PC-3 (cell line): ENCODE measurements around the gene PPFIA1. TPM values are rescaled to one million over a fixed set of nuclear protein-coding genes. Genes with fewer than 3 reads are reported as not detected.

Source experiments
- ATAC-seq: fragments of 200-7000 bp; cut with Tn5 transposase; 2 replicates; pipeline ENCODE4 v1.9.1; 2020; ENCODE audit warnings: mild to moderate bottlenecking, moderate library complexity
- BruUV-seq: library from RNA; stranded (reverse); fragments of 400-500 nt; replicated peaks from 2 replicates; lab custom pipeline; 2021; lab: Mats Ljungman, UMichigan
- CTCF ChIA-PET: fragments of 300-600 bp; sonication (Branson Sonifier 250); formaldehyde crosslinking; loops from one replicate; lab custom pipeline; 2022; ENCODE audit warnings: antibody characterized with exemption; lab: Charles Lee
- POLR2A ChIA-PET: fragments of 300-600 bp; sonication (Branson Sonifier 250); formaldehyde crosslinking; loops from one replicate; lab custom pipeline; 2022; ENCODE audit warnings: antibody characterized with exemption; ENCODE audit not compliant: unreplicated experiment; lab: Charles Lee
- DNase-seq: peaks from one replicate; pipeline ENCODE4 v3.0.0-alpha.2; 2015
- H2AFZ ChIP-seq: fragments of 300-600 bp; sonication (generic); 2 replicates; pipeline ENCODE4 v1.6.0; 2016; ENCODE audit warnings: antibody characterized with exemption, low read length
- H3F3A ChIP-seq: fragments of 300-600 bp; sonication (generic); one replicate; pipeline ENCODE4 v1.6.0; 2017; ENCODE audit warnings: antibody characterized with exemption, low read length, control low read depth, mild to moderate bottlenecking; ENCODE audit not compliant: unreplicated experiment
- H3K27ac ChIP-seq: fragments of 300-600 bp; sonication (generic); 2 replicates; pipeline ENCODE4 v1.5.1; 2016; ENCODE audit warnings: mild to moderate bottlenecking, low read length
- H3K27me3 ChIP-seq: fragments of 300-600 bp; sonication (generic); 2 replicates; pipeline ENCODE4 v1.6.1; 2016; ENCODE audit warnings: low read length, mixed read lengths
- H3K36me3 ChIP-seq: fragments of 300-600 bp; sonication (generic); 2 replicates; pipeline ENCODE4 v1.6.1; 2016; ENCODE audit warnings: low read depth, mixed run types, low read length, mixed read lengths
- H3K4me1 ChIP-seq: fragments of 300-600 bp; sonication (generic); 2 replicates; pipeline ENCODE4 v1.5.1; 2016; ENCODE audit warnings: low read length; ENCODE audit not compliant: insufficient read depth
- H3K4me2 ChIP-seq: fragments of 300-600 bp; sonication (generic); 2 replicates; pipeline ENCODE4 v1.6.0; 2016; ENCODE audit warnings: low read length
- H3K4me3 ChIP-seq: fragments of 300-600 bp; sonication (generic); 2 replicates; pipeline ENCODE4 v1.5.1; 2016; ENCODE audit warnings: mild to moderate bottlenecking, low read length, mixed read lengths
- H3K79me2 ChIP-seq: fragments of 300-600 bp; sonication (generic); 2 replicates; pipeline ENCODE4 v1.6.1; 2017; ENCODE audit warnings: low read length, mixed read lengths
- H3K9ac ChIP-seq: fragments of 300-600 bp; sonication (generic); 2 replicates; pipeline ENCODE4 v1.6.0; 2016; ENCODE audit warnings: mild to moderate bottlenecking, low read length
- H3K9me2 ChIP-seq: fragments of 300-600 bp; sonication (generic); replicated peaks from 2 replicates; pipeline ENCODE4 v1.6.1; 2016; ENCODE audit warnings: mixed run types, low read length, mixed read lengths
- H3K9me3 ChIP-seq: fragments of 300-600 bp; sonication (generic); 2 replicates; pipeline ENCODE4 v1.6.1; 2016; ENCODE audit warnings: low read length, mixed read lengths
- H4K20me1 ChIP-seq: fragments of 300-600 bp; sonication (generic); 2 replicates; pipeline ENCODE4 v1.6.1; 2016; ENCODE audit warnings: low read length, mixed read lengths
- CTCF ChIP-seq: fragments of 300-600 bp; sonication (generic); conservative IDR thresholded peaks from 2 replicates; pipeline ENCODE4 v1.5.1; 2017; ENCODE audit warnings: antibody characterized with exemption, low read depth, mild to moderate bottlenecking, low read length
- EZH2 ChIP-seq: fragments of 300-600 bp; sonication (generic); IDR thresholded peaks from one replicate; pipeline ENCODE4 v1.6.1; 2017; ENCODE audit warnings: antibody characterized with exemption, mild to moderate bottlenecking, low read length; ENCODE audit not compliant: unreplicated experiment
- EZH2phosphoT487 ChIP-seq: fragments of 300-600 bp; sonication (generic); IDR thresholded peaks from 2 replicates; pipeline ENCODE4 v1.6.1; 2018; ENCODE audit warnings: mild to moderate bottlenecking, antibody characterized with exemption, low read length, borderline replicate concordance
- intact Hi-C: fragments of 100-400 bp; cut with micrococcal nuclease; formaldehyde crosslinking; loops from 2 replicates; pipeline ENCODE4 v1.9.0; 2023
- total RNA-seq: library from RNA; depleted of rRNA; stranded (reverse); fragments of >200 nt; gene quantifications from 2 replicates; pipeline ENCODE4 v1.2.3, GENCODE V29; 2014

Gene PPFIA1
- total RNA-seq, 1 experiment from 2014 or later: 57.5 TPM

GRCh38 chr11:70378506-70379134, 108.1 kb downstream of the PPFIA1 start:
- DNase-seq: no peak
- Histone ChIP-seq H3K4me1 (no peaks in the 10 kb centered on the region), H3K4me2 (no peak overlapping the region), H2AFZ (no peak overlapping the region), H4K20me1 (no peaks in the 10 kb centered on the region), H3K4me3 (no peak overlapping the region), H3K27ac (no peak overlapping the region), H3K36me3 (peaks cover 58% of the 10 kb centered on the region), H3K9me2 (no peaks in the 10 kb centered on the region), H3F3A (no peaks in the 10 kb centered on the region), H3K27me3 (no peaks in the 10 kb centered on the region), H3K79me2 (no peaks in the 10 kb centered on the region), H3K9ac (no peak overlapping the region), H3K9me3 (no peaks in the 10 kb centered on the region)
- CTCF ChIA-PET: no interaction called here
- ATAC-seq: no peak; the same call in 1 of the 2 replicates
- intact Hi-C loops: no loop called here
- TF ChIP-seq EZH2phosphoT487 (no peak), CTCF (peak; percentile 56), EZH2 (no peak)
- BruUV-seq: no TSS peak
- POLR2A ChIA-PET: no interaction called here

GRCh38 chr11:70381350-70381749, 110.9 kb downstream of the PPFIA1 start:
- Histone ChIP-seq H4K20me1 (no peaks in the 10 kb centered on the region), H3K4me2 (no peak overlapping the region), H3F3A (no peaks in the 10 kb centered on the region), H3K4me1 (no peaks in the 10 kb centered on the region), H3K9me2 (no peaks in the 10 kb centered on the region), H3K4me3 (no peak overlapping the region), H3K9ac (no peak overlapping the region), H3K9me3 (no peaks in the 10 kb centered on the region), H3K79me2 (peaks cover 7% of the 10 kb centered on the region), H3K36me3 (peaks cover 60% of the 10 kb centered on the region), H3K27me3 (no peaks in the 10 kb centered on the region), H3K27ac (no peak overlapping the region), H2AFZ (no peak overlapping the region)
- ATAC-seq (no peak), DNase-seq (no peak)
- no peak for TF ChIP-seq CTCF
- no peak for TF ChIP-seq EZH2
- no peak for TF ChIP-seq EZH2phosphoT487
- CTCF ChIA-PET: no interaction called here
- POLR2A ChIA-PET: no interaction called here
- no TSS peak for BruUV-seq
- intact Hi-C loops: no loop called here
